HG02588 (cell line): Measurements from ENCODE around the gene INAFM2.

Source experiments
- ATAC-seq: cut with Tn5 transposase; IDR thresholded peaks from one replicate; pipeline ENCODE4 v1.9.1; 2021; ENCODE audit warnings: mild to moderate bottlenecking, moderate library complexity; ENCODE audit not compliant: unreplicated experiment

INAFM2 gene

DNA sequence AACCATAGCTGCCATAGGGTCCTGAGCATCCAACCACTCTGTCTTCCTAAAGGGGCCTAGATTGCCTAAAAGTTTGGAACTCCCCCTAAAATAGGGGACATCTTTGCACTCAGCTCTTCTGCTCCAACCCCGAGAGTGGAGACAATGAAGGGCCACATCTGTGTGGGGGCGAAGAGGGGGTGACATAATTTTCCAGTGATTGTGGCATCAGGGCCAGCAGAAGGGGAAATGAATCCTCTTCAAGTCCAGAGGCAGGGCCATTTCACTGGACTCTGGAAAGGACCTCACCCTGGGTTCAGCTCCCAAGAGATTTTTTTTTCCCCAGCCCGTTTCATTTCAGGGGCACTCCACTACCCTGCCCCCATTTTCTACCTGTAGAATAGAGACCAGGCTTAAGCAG is 36.0 kb upstream of the INAFM2 start:
- no peak for ATAC-seq

DNA sequence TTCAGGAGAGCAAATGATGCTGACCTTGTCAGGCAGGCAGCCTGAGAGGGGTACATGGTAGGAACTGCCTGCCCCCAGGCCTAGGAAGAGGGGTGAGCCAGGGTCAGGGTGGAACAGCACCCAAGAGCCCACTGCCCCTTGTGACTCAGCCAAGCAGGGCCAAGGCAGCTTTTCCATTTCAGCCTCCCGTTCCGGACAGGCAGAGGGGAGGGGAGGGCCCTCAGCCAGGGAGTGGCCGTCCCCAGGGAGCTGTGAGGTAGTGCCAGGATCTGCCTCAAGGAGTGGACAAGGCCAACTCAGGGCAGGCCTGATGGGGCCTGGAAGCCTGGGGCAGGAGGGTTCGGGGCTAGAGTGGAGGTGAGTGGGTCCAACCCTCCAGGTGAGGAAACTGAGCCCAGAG is 35.5 kb upstream of the INAFM2 start:
- no peak for ATAC-seq

DNA sequence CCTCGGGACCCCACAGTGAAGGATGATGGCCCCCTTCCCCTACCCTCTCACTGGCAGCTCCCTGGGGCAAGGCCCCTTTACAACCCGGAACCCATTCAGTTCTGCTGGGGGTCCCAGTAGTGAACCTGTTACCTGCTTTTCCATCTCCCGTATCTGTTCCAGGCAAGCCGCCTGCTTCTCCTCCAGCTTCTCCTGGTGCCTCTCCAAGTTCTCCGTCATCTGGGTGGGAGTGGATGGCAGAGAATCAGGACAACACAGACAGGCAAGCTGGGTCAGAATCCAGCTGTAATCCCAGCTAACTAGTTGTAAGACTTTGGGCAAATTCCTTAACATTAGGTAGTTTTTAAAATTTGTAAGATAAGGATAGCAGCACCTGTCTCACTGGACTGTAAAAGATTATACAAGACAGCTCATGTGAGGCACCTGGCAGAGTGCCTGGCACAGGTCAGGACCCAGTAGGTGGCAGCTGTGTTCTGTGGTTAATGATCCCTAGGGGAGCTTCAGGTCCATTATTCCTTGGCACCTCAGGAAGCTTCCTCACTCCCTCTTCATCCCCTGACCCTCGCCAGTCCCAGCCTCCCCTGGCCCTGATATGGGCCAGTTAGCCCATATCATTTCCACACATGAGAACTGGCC is 34.2 kb upstream of the INAFM2 start:
- no peak for ATAC-seq

DNA sequence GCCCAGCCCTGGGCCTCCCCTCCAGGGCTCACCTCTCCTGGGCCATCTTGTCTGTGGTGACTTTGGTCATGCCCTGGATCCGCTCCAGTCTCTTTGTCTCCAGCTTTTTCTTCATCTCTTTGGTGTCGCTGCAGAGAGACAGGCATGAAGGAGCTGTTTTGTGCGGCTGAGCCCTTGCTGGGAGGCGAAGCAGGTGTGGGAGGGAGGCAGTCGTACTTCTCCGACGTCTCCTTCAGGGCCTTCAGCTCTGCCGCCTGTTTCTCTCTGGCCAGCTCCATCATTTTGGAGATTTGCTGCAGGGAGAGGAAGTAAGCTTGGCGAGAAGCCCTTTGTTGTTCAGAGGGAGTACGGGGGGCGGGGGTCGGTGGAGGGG is 33.0 kb upstream of the INAFM2 start:
- no peak for ATAC-seq

DNA sequence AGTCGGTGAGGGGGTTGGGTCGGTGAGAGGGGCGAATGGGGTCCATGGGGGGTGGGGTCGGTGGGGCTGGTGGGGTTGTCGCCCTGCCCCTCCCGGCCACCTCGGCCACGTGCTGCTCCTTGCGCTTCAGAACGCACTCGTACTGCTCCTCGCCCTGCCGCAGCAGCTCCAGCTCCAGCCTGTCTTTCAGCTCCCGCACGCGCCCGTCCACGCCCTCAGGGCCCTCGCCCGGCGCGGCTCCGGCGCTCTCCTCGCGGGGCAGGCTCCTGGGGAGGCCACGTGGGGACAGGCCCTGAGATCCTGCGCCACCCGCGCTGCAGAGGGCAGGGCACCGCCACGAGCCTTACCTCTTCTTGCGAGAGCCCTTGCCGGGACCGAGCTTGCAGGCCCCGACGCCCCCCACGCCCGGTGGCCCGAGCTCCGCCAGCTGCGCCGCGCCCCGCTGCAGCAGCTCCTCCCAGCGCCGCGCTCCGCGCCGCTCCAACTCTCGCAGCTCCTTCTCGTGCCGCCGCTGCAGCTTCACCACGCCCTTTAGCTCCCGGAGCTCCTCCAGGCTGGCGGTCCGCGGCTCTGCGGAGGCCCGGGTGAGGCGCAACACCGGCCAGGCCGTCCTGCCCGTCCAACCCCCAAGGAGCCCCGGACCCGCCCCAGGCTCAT is 32.4 kb upstream of the INAFM2 start:
- no peak for ATAC-seq

DNA sequence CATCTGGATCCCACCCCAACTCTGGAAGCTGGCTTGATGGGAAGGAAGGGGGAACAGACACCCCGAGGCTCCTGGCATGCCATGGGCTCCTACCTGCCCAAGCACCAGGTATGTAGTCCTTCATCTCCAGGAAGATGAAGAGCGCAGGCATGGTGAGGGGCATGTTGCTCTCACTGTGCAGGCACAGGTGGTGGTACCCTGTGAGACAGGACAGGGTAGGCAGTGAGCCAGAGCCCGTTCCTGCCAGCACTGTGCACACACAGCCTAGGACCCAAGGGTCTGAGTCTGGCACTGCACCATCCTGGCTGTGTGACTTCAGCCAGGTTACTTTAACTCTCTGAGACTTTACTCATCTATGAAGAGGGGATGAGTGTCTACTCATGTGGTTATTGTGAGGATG is 31.2 kb upstream of the INAFM2 start:
- ATAC-seq: no peak

DNA sequence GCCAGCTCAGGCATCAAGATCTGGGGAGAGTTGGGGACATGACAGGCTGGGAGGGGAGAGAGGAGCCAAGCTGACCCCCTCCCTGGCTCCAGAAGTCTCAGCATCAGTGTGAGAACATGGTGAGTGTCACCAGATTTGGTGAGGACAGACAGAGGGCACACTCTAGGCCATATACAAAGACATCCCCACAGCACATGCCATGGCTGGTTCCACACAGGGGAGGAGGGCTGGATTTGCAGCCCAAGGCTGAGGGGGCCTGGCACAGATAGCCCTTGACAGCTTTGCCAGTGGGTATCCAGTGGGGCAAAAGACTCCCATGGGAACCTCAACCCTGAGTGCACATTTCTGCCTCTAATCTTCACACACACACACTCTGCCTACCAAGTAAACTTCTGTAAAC is 30.5 kb upstream of the INAFM2 start:
- ATAC-seq: no peak

DNA sequence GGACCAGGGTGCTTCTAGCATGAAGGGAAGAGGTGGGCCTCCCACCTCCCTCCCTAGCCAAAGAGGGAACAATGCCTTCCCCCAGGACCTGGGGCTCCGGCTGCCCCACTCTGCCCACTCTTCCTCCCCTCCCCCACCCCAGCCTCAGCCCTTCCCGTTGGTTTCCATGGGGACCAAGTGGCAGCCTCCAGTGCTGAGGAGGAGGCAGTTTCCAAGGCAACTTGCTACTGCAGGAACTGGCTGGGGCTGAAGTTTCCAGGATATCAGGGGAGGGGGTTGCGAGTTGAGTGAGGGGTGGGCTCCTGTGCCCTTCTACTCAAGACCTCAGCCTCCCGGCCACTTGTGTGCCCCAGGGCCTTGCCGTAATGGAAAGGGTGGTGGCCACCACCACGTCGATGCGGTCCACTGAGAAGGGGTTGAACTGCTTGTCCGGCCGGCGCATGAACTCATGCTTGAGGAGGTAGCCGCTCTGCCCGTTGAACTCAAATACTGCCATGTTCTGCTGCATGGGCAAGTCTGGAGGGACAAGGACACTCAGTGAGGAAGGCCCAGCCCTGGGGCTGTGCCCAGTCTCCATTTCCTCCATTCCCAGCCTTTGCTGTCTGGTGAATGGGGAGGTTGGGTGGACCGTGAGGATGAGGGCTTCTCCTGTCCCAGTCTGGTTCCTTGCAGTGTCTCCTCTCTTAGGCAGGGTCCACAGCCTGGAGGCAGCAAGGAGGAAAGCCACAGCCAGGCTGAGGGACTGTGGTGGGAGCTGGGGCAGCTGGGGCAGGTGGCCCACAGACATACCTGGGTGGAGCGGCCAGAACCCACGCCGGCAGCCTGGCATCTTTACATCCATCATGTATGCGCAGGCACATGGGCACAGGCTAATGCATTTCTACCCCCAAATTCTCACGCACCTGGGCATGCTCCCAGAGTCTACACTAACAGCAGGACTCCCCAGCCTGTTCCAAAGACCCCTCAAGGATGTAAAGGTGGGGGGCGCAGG is 29.3 kb upstream of the INAFM2 start:
- no peak for ATAC-seq

DNA sequence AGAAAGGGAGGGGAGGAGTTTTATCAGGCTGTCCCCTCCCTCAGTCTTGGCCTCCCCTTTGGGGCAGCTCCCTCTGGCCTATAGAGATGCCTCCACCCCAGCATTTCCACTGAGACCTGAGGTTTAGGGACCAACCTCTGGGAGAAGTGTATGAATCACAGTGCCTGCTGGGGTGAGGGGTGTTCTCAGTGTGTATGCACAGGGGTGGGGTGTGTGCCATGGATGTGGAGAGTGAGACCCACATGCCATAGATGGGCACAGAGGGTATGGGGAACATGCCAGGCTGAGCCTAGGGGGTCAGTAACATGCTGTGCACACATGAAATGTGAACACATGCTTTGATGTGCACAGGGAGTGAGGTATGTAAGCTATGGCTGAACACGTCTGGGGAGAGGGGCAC is 28.2 kb upstream of the INAFM2 start:
- no peak for ATAC-seq

DNA sequence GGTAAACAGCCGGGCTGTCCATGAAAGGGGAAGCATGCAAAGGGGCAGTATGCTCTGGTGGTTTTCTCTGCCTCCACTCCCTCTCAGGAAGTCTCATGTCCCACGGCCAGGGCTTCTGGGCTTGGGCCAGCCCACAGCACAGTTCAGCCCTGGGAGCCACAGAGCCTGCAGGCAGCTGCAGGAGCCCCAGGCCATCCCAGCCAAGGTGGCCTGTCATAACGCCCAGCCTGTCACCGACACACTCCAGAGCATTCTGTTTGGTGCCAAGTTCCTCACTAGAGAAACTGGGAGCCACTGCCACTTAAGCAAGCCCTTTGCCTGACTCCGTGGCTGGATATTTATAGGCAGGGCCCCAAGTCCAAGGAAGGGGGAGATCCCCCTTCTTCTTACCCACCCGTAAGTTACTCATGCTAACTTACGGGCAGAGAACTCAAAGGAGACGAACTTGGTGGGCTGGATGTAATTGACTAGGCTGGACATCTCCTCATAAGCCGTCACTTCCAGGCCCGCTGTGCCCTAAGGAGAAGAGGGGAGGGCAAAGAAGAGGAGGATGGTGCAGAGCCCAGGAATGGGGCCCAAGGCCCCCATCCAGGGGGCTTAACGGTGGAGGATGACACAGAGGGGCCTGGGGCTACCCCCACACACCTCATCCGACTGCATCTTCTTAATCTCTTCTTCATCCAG is 27.5 kb upstream of the INAFM2 start:
- ATAC-seq: no peak

DNA sequence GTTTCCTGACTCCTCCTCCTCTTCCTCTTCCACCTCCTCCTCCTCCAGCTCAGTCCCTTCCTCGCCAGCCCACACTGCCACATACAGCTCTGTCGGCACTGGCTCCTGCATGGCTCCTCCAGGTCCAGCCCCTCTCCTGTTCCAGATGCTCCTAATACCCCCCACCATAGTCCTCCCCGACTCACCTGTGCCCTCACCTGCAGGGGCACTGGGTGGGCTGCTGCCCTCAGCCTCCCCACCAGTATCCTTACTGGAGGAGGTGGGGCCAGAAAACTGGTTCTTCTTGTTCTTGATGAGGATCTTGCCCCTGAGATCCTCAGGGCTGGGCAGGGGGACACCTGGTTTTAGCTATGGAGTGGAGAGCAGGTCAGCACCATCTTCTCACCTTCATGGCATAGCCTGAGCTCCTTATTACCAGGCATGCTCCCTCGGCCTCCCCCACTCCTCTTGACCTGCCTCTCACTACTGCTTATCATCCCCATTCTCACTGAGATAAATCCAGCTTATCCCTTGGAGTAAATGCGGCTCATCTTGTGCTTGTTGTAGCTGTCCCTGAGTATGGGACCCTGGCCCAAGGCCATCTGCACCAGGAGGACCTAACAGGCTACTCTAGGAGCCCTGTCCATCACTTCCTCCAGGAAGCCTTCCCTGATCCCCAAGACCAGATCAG is 26.8 kb upstream of the INAFM2 start:
- no peak for ATAC-seq

DNA sequence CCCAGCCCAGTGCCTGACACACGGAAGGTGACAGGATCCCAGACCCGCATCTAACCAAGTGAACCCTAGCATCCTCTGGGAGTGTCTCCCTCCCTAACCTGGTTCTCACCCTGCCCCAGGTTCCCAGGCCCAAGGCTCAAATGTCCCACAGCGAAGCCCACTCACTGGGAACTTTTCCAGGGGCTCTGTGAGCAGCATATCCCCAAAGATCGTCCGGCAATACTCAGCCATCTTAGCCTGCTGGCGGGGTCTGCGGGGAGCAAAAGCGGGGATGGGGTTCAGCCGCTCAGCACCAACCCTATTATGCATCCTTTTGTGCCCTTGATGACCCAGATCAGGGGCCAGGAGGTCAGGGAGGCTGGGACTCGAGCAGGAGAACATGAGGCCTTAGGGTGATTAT is 26.1 kb upstream of the INAFM2 start:
- no peak for ATAC-seq

DNA sequence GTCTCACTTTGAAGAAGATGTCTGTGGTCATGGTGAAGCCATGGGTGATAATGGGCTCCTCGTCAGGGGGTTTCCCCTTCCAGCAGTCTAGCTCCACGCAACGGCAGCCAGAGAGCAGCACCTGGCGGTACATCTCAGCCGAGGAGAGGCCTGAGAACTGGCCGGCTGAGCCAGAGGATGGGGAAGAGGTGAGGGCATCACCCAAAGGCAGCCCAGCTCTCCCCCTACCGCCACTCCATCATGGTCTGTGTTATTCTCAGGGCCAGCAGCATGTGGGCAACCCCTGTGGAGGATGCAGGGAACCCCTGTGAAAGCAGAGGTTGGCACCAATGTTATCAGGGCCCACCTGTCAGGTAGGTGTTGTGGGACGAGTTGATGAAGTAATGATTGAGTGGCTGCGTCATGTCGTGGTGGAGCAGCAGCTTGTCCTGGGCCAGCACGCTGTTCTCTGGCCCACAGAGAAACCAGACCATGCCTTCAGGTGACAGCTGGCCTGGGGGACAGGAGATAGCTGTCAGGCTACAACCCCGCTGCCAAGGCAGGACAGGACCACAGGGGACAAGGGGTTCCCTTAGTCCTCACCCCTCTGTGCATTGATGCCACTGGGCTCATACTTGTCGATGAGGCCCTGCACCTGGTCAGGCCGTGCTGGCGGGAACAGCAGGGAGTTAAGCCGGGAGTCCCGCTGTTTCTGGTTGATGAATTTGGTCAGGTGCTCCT is 25.1 kb upstream of the INAFM2 start:
- ATAC-seq: no peak

DNA sequence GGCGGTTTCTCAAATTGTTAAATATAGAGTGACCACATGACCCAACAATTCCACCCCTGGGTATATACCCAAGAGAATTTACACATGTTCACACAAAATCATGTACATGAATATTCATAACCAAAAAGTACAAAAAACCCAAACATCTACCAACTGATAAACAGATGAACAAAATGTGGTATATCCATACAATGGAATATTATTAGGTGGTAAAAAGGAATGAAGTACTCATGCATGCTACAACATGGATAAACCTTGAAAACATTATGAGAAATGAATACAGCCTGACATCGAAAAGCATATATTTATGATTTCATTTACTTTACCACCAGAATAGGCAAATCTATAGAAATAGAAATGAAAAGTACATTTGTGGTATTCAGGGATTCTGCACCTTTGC is 23.1 kb upstream of the INAFM2 start:
- no peak for ATAC-seq

DNA sequence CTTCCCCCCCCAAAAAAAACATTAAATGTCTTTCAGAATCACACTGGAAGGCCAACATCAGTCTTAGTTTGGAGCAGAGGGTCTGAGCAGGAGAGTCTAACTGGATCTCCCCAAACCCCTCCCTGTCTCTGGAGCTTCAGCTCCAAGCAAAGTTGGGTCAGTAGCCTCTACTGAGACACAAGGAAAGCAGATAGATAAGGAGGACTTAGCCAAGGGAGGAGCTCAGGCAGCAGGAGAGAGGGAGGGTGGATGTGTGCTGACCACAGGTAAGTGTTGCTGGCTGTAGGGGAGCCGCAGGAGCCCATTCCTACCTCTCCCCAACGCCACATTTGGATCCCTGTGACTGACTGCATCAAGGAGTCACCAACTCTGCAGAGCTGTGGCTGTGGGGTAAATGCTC is 22.7 kb upstream of the INAFM2 start:
- no peak for ATAC-seq

DNA sequence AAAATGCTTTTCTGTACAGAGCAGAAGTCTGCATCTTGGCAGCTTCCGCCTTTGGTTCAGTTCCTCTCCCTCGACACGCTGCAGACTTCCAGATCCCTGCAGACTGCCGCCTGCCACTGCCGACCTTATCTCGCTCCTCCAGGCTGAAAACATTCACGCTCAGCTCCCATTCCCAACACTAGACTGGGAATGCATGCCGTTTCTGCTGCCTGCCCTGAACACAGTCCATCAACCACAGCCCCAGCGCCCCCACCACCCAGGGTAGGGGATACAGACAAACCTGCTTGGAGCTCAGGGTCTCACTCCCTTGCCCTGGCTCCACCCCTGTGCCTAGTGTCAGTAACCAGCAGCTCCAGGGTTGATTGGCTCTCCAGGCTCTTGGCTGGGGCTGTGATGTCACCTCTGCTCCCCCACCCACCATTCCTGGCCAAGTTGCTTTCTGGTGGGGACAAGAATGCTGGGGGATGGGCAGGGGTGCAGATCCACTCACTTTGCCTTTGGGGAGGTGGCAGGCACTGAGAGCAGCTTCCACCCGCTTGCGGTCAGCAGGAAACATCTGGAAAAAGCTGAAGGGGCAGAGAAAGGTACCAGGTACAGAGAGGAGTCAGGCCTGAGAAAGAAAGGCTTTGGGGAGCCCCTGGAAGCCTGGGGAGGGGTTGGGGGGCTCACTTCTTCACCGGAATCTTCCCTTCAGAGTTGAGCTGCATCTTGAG is 21.9 kb upstream of the INAFM2 start:
- no peak for ATAC-seq

DNA sequence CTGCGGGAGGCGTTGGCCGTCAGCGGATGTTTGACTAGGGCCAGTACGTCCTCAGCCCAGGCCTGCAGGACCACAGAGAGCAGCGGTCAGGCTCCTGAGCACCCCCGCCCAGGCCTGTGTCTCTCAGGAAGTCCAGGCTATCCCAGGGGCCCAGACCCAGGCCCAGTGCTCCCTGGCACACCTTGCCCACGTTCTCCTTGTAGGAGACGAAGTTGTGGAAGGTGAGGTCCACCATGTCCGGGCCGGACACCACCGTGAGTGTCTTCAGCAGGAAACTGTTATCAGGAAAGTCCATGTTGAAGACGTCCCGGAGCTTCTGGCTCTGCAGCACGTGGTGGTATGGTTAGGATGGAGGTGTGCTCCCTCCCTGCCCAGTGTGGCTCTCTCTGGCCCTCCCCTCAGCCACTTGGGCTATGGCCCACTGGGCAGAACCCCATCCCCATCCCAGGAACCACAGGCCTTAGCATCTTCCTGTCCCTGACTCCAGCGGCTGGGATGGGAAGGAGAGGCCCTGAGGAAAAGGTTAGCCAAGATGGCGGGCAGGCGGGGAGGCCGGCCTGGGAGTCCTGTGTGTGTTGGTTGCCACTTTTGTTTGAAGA is 21.1 kb upstream of the INAFM2 start:
- ATAC-seq: no peak

DNA sequence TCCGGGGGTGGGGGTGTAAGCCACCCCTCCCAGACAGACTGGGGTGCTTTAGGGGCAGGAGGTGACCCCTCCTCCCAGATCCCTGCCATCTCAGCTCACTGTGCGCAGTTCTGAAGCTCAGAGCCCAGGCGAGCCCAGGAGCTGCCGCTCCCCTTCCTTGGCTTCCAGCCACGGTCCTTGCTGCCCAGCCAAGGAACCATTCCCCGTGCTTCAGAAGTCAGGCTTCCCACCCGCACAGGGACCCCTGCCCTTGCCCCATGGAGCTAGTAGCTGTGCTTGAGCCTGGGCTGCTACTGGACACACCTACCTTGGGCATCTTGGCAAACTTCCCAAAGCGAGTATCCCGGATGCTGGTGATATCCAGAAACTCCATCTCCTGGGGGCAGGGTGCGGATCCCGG is 20.5 kb upstream of the INAFM2 start:
- no peak for ATAC-seq

DNA sequence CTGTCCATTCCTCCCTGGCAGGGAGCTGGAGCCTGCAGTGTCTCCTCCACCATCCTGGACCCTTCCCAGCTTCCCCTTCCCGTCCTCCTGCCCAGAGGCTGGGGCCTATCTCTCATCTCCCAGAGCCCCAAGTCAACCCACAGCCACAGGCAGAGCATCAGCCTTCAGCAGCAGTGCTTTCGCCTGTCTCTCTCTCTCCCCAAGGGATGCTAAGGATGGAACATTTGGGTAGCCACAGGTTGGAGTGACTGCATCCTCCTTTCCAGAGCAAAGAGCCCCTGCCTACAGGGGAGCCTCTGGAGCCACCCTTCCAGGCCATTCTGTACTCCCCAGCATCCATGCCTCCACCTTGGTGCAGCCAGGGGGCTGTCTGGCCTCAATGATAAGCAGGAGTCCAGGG is 19.9 kb upstream of the INAFM2 start:
- ATAC-seq: no peak
